OCI-LY1 (cell line): ENCODE results near the gene TTC28.

Experiments used
- H2AFZ ChIP-seq: fragments of 200-600 bp; sonication (generic), shearing (Covaris generic); 2 replicates; pipeline ENCODE4 v1.6.0; 2014; ENCODE audit warnings: antibody characterized with exemption, mild to moderate bottlenecking, low read length
- H3F3A ChIP-seq: fragments of 200-600 bp; sonication (generic), shearing (Covaris generic); 2 replicates; pipeline ENCODE4 v1.6.0; 2014; ENCODE audit warnings: mild to moderate bottlenecking, antibody characterized with exemption, low read length, moderate library complexity; ENCODE audit not compliant: insufficient read depth
- H3K27ac ChIP-seq: fragments of 200-600 bp; sonication (generic); 2 replicates; pipeline ENCODE4 v1.5.1; 2014; ENCODE audit warnings: low read length, mixed run types, mild to moderate bottlenecking, low read depth; ENCODE audit not compliant: poor library complexity, severe bottlenecking
- H3K27me3 ChIP-seq: fragments of 200-600 bp; sonication (generic); 2 replicates; pipeline ENCODE4 v1.6.0; 2014; ENCODE audit warnings: antibody characterized with exemption, mild to moderate bottlenecking, low read length, moderate library complexity; ENCODE audit not compliant: insufficient read depth
- H3K36me3 ChIP-seq: fragments of 200-600 bp; sonication (generic); 2 replicates; pipeline ENCODE4 v1.6.1; 2014; ENCODE audit warnings: mild to moderate bottlenecking, antibody characterized with exemption, low read length, moderate library complexity, mixed read lengths; ENCODE audit not compliant: insufficient read depth
- H3K4me1 ChIP-seq: fragments of 200-600 bp; sonication (generic); 2 replicates; pipeline ENCODE4 v1.5.1; 2014; ENCODE audit warnings: mild to moderate bottlenecking, low read length, moderate library complexity; ENCODE audit not compliant: insufficient read depth, severe bottlenecking
- H3K4me2 ChIP-seq: fragments of 200-600 bp; sonication (generic), shearing (Covaris generic); 2 replicates; pipeline ENCODE4 v1.6.1; 2014; ENCODE audit warnings: low read length
- H3K4me3 ChIP-seq: fragments of 200-600 bp; sonication (generic); 2 replicates; pipeline ENCODE4 v1.5.1; 2014; ENCODE audit warnings: low read length, low read depth, mild to moderate bottlenecking, mixed read lengths; ENCODE audit not compliant: poor library complexity, severe bottlenecking
- H3K79me2 ChIP-seq: fragments of 200-600 bp; shearing (Covaris generic); 2 replicates; pipeline ENCODE4 v1.6.1; 2016; ENCODE audit warnings: mixed run types, low read length, mixed read lengths; ENCODE audit not compliant: insufficient read depth
- H3K9ac ChIP-seq: fragments of 200-600 bp; sonication (generic), shearing (Covaris generic); 2 replicates; pipeline ENCODE4 v1.6.1; 2014; ENCODE audit warnings: mild to moderate bottlenecking, low read length, mixed read lengths
- H3K9me2 ChIP-seq: fragments of 200-600 bp; sonication (generic), shearing (Covaris generic); 2 replicates; pipeline ENCODE4 v1.6.1; 2014; ENCODE audit warnings: low read depth, mild to moderate bottlenecking, low read length, mixed read lengths
- H3K9me3 ChIP-seq: fragments of 200-600 bp; shearing (Covaris generic); 2 replicates; pipeline ENCODE4 v1.6.1; 2014; ENCODE audit warnings: low read length, mixed read lengths
- H4K20me1 ChIP-seq: fragments of 200-600 bp; sonication (generic), shearing (Covaris generic); 2 replicates; pipeline ENCODE4 v1.6.0; 2016; ENCODE audit warnings: mild to moderate bottlenecking, low read length; ENCODE audit not compliant: insufficient read depth
- CTCF ChIP-seq: fragments of 200-600 bp; sonication (generic), shearing (Covaris generic); IDR thresholded peaks from 2 replicates; pipeline ENCODE4 v1.5.1; 2017; ENCODE audit warnings: mild to moderate bottlenecking, antibody characterized with exemption, low read length, moderate library complexity, mixed read lengths
- EZH2 ChIP-seq: fragments of 200-600 bp; sonication (generic), shearing (Covaris generic); IDR thresholded peaks from 2 replicates; pipeline ENCODE4 v1.8.0; 2017; ENCODE audit warnings: borderline replicate concordance, mixed run types, mild to moderate bottlenecking, antibody characterized with exemption, low read length, moderate library complexity, mixed read lengths

TTC28 gene

DNA sequence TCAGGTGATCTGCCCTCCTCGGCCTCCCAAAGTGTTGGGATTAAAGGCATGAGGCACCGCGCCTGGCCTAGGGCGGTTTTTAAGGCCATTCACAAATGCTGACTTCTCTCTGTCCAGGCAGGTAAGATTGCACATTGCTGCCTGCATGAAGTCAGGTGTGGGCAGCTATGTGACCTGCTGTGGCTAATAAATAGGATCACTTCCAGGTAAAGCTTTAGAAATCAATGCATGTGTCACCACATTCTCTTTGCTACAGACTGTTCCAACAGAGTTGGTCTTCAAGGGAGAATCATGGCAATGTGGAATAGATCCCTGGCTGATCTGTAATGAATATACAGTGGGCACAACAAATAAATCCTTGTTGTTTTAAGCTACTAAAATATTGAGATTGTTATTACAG, 500.2 kb downstream of the TTC28 start:
- Histone ChIP-seq H3K4me2 (no peak overlapping the region), H3K79me2 (no peaks in the 10 kb centered on the region), H3K4me3 (no peak overlapping the region), H3K27ac (no peak overlapping the region), H3K4me1 (no peaks in the 10 kb centered on the region), H3K9me3 (no peaks in the 10 kb centered on the region), H2AFZ (no peak overlapping the region), H3K9ac (no peak overlapping the region), H4K20me1 (no peaks in the 10 kb centered on the region), H3K9me2 (no peaks in the 10 kb centered on the region), H3K27me3 (no peaks in the 10 kb centered on the region), H3F3A (no peaks in the 10 kb centered on the region), H3K36me3 (no peaks in the 10 kb centered on the region)
- TF ChIP-seq EZH2 (no peak), CTCF (no peak)

DNA sequence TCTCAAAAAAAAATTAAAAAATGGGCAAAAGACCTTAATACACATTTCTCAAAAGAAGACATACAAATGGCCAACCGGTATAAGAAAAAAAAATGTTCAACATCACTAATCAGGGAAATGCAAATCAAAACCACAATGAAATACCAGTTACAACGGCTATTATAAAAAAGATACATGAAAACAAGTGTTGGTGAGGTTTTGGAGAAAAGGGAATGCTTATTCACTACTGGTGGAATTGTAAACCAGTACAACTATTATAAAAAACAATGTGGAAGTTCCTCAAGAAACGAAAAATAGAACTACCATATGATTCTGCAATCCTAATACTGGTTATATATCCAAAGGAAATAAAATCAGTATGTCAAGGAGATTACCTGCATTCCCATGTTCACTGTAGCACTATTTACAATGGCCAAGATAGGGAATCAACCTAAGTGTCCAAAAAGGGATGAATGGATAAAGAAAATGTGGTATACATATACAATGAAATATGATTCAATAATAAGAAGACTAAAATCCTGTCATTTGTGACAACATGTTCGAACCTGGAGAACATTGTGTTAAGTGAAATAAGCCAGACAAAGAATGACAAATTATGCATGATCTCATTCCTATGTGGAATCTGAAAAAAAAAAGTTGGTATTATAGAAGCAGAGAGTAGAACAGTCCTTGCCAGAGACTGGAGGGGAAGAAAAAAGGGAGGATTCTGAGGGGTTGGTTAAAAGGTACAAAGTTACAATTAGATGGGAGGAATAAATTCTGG, 503.7 kb downstream of the TTC28 start:
- Histone ChIP-seq H3F3A (no peaks in the 10 kb centered on the region), H3K9me2 (no peaks in the 10 kb centered on the region), H3K4me1 (no peaks in the 10 kb centered on the region), H3K27ac (no peak overlapping the region), H2AFZ (no peak overlapping the region), H3K36me3 (no peaks in the 10 kb centered on the region), H3K9ac (no peak overlapping the region), H4K20me1 (no peaks in the 10 kb centered on the region), H3K79me2 (no peaks in the 10 kb centered on the region), H3K4me3 (no peak overlapping the region), H3K9me3 (no peaks in the 10 kb centered on the region), H3K4me2 (no peak overlapping the region), H3K27me3 (no peaks in the 10 kb centered on the region; the same call in 1 of the 2 replicates)
- no peak for TF ChIP-seq CTCF
- TF ChIP-seq EZH2 = no peak

GRCh38 chr22:28174509-28174908, 505.1 kb downstream of the TTC28 start:
- TF ChIP-seq CTCF (no peak), EZH2 (no peak)
- no peak overlapping the region for H3K9ac ChIP-seq
- H4K20me1 ChIP-seq = no peaks in the 10 kb centered on the region
- H2AFZ ChIP-seq = no peak overlapping the region
- H3K27me3 ChIP-seq = no peaks in the 10 kb centered on the region; the same call in 1 of the 2 replicates
- H3K79me2 ChIP-seq = no peaks in the 10 kb centered on the region
- no peak overlapping the region for H3K4me3 ChIP-seq
- no peaks in the 10 kb centered on the region for H3K36me3 ChIP-seq
- no peaks in the 10 kb centered on the region for H3K4me1 ChIP-seq
- H3K4me2 ChIP-seq = no peak overlapping the region
- H3F3A ChIP-seq = no peaks in the 10 kb centered on the region
- no peak overlapping the region for H3K27ac ChIP-seq
- H3K9me2 ChIP-seq = no peaks in the 10 kb centered on the region
- no peaks in the 10 kb centered on the region for H3K9me3 ChIP-seq
